Thoracic aorta endothelial cell (primary cell): ENCODE measurements around the gene OR14I1. TPM values are rescaled to one million over a fixed set of nuclear protein-coding genes. Genes with fewer than 3 reads are reported as not detected.

Experiments used
- small RNA-seq: library from RNA; depleted of rRNA; stranded (forward); fragments of <200 nt; gene quantifications from one replicate; pipeline ENCODE3, GENCODE V24; 2012
- total RNA-seq: library from RNA; depleted of rRNA; stranded (reverse); fragments of >200 nt; gene quantifications from 2 replicates; pipeline ENCODE4 v1.2.3, GENCODE V29; 2012

The OR14I1 gene
- not detected in 2 replicates for total RNA-seq

GRCh38 chr1:248702714-248703113, at the start of gene OR14I1:
Gene OR14I1, minus strand, starts transcription at chr1:248702766.

GRCh38 chr1:248655354-248655753, 47.2 kb downstream of the OR14I1 start, which contains the start of gene OR2T27:
Gene OR2T27, minus strand, starts transcription at chr1:248655528. Its CDS starts 4,644 bp downstream, at chr1:248650884.

Small RNA genes within 50 kb of the gene (small RNA-seq; reads per million reads assigned to genes)
- not detected for gene AHCYP8

Other genes with a start within 250 kb of the OR14I1 start
- gene OR2T3, start 229.4 kb downstream of the OR14I1 start, total RNA-seq = not detected in 2 replicates
- not detected in 2 replicates for gene OR2T5, start 214.2 kb downstream of the OR14I1 start, total RNA-seq
- gene OR2G6, start 194.7 kb downstream of the OR14I1 start, total RNA-seq = not detected in 2 replicates
- not detected in 2 replicates for gene OR2T29, start 140.0 kb downstream of the OR14I1 start, total RNA-seq
- gene OR2T34, start 128.0 kb downstream of the OR14I1 start, total RNA-seq = not detected in 2 replicates
- gene OR2T10, start 105.1 kb downstream of the OR14I1 start, total RNA-seq = not detected in 2 replicates
- gene OR2T11, start 67.7 kb downstream of the OR14I1 start, total RNA-seq = not detected in 2 replicates
- not detected in 2 replicates for gene OR2T35, start 57.5 kb downstream of the OR14I1 start, total RNA-seq
- not detected in 2 replicates for gene OR2T27, start 47.2 kb downstream of the OR14I1 start, total RNA-seq
- gene LYPD8, start 53.0 kb upstream of the OR14I1 start, total RNA-seq = not detected in 2 replicates
- gene SH3BP5L, start 123.1 kb upstream of the OR14I1 start, total RNA-seq = 23.9 and 26.0 TPM in 2 replicates
- gene ZNF672, start 135.5 kb upstream of the OR14I1 start, total RNA-seq = 16.6 and 22.5 TPM in 2 replicates
- 16.9 and 18.1 TPM in 2 replicates for gene ZNF692, start 156.3 kb upstream of the OR14I1 start, total RNA-seq
- gene PGBD2, start 203.5 kb upstream of the OR14I1 start, total RNA-seq = 5.5 and 6.3 TPM in 2 replicates